ENCODE results near the gene PLEKHG7.

DNA sequence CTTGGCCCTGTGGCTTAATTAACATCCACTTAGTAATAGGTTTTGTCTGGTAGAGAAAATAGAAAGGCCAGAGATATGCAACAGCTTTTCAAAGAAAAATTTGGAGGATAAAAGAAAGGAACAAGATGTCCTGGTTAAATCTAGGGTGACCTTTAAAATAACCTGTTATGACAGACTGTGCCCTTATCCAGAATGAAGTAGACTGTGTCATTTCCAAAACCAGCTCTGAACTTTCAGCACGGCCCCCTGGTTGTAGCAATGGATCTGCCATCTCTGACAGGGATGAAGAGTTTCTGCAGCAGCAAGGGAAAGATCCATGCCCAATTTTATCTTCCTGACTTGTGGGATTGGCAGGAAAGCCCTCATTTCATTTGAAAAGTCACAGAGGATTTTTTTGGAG, 5.1 kb downstream of the PLEKHG7 start:
- no peak for TF ChIP-seq EZH2 (IDR thresholded peaks at IDR 0.05; ENCODE audit: insufficient read depth, poor library complexity, severe bottlenecking)
- no peak for TF ChIP-seq EZH2phosphoT487 (IDR thresholded peaks at IDR 0.05; ENCODE audit: insufficient read depth, low read depth)

Data from GM23248 (cell line).